OCI-LY7 (cell line): ENCODE results near the gene ZCCHC2. TPM values are rescaled to one million over a fixed set of nuclear protein-coding genes. Genes with fewer than 3 reads are reported as not detected.
A peak's percentile ranks its signal among the peaks of the same experiment; 100 is the strongest.

Experiments
- BruUV-seq: library from RNA; stranded (reverse); fragments of 400-500 nt; replicated peaks from 2 replicates; lab custom pipeline; 2021; lab: Mats Ljungman, UMichigan
- CTCF ChIA-PET: fragments of 300-600 bp; sonication (Branson Sonifier 250); formaldehyde crosslinking; loops from one replicate; lab custom pipeline; 2022; ENCODE audit warnings: antibody characterized with exemption; ENCODE audit not compliant: unreplicated experiment; lab: Charles Lee
- POLR2A ChIA-PET: fragments of 300-600 bp; sonication (Branson Sonifier 250); formaldehyde crosslinking; loops from one replicate; lab custom pipeline; 2022; ENCODE audit warnings: antibody characterized with exemption; lab: Charles Lee
- DNase-seq: peaks from one replicate; pipeline ENCODE4 v3.0.0-alpha.2; 2015; ENCODE audit warnings: low spot score
- H2AFZ ChIP-seq: fragments of 200-600 bp; sonication (generic), shearing (Covaris generic); 2 replicates; pipeline ENCODE4 v1.6.1; 2014; ENCODE audit warnings: mild to moderate bottlenecking, antibody characterized with exemption, low read length, moderate library complexity
- H3K27ac ChIP-seq: fragments of 200-600 bp; sonication (generic); 2 replicates; pipeline ENCODE4 v1.5.1; 2014; ENCODE audit warnings: mixed run types, low read depth, mild to moderate bottlenecking, moderate library complexity, low read length, inconsistent platforms; ENCODE audit not compliant: poor library complexity, severe bottlenecking
- H3K36me3 ChIP-seq: fragments of 200-600 bp; sonication (generic); 2 replicates; pipeline ENCODE4 v1.6.1; 2014; ENCODE audit warnings: mild to moderate bottlenecking, antibody characterized with exemption, low read length, moderate library complexity, mixed read lengths; ENCODE audit not compliant: insufficient read depth
- H3K4me1 ChIP-seq: fragments of 200-600 bp; sonication (generic); 2 replicates; pipeline ENCODE4 v1.5.1; 2014; ENCODE audit warnings: mild to moderate bottlenecking, low read length; ENCODE audit not compliant: insufficient read depth, poor library complexity, severe bottlenecking
- H3K4me2 ChIP-seq: fragments of 200-600 bp; sonication (generic); 2 replicates; pipeline ENCODE4 v1.6.1; 2014; ENCODE audit warnings: mild to moderate bottlenecking, low read length
- H3K4me3 ChIP-seq: fragments of 200-600 bp; sonication (generic); 2 replicates; pipeline ENCODE4 v1.5.1; 2014; ENCODE audit warnings: mild to moderate bottlenecking, low read depth, low read length; ENCODE audit not compliant: poor library complexity, severe bottlenecking
- H3K79me2 ChIP-seq: fragments of 200-600 bp; sonication (generic); 2 replicates; pipeline ENCODE4 v1.6.1; 2016; ENCODE audit warnings: low read depth, mild to moderate bottlenecking, low read length, moderate library complexity, mixed read lengths; ENCODE audit not compliant: insufficient read depth
- H3K9me2 ChIP-seq: fragments of 200-600 bp; sonication (generic); 2 replicates; pipeline ENCODE4 v1.6.1; 2016; ENCODE audit warnings: mild to moderate bottlenecking, low read length, mixed read lengths; ENCODE audit not compliant: insufficient read depth
- H3K9me3 ChIP-seq: fragments of 200-600 bp; sonication (generic); 2 replicates; pipeline ENCODE4 v1.6.1; 2014; ENCODE audit warnings: mild to moderate bottlenecking, mixed run types, low read length, mixed read lengths
- H4K20me1 ChIP-seq: fragments of 200-600 bp; sonication (generic); 2 replicates; pipeline ENCODE4 v1.6.1; 2014; ENCODE audit warnings: mild to moderate bottlenecking, antibody characterized with exemption, low read length, moderate library complexity, mixed read lengths; ENCODE audit not compliant: insufficient read depth
- CTCF ChIP-seq: fragments of 200-600 bp; sonication (generic); conservative IDR thresholded peaks from 2 replicates; pipeline ENCODE4 v1.5.1; 2014; ENCODE audit warnings: mild to moderate bottlenecking, antibody characterized with exemption, low read length, moderate library complexity, mixed read lengths
- EZH2phosphoT487 ChIP-seq: fragments of 200-600 bp; sonication (generic); IDR thresholded peaks from 2 replicates; pipeline ENCODE4 v1.6.1; 2018; ENCODE audit warnings: low read depth, borderline replicate concordance, mild to moderate bottlenecking, mixed run types, antibody characterized with exemption, low read length, moderate library complexity, mixed read lengths
- intact Hi-C: fragments of 100-400 bp; cut with micrococcal nuclease; formaldehyde crosslinking; loops from one replicate; pipeline ENCODE4 v1.10.0; 2022; ENCODE audit not compliant: unreplicated experiment
- total RNA-seq, 2 experiments: library from RNA; depleted of rRNA in 1 of 2; stranded (reverse); fragments of >200 nt in 1 of 2; shearing (Covaris generic) in 1 of 2; gene quantifications; 2 replicates each; pipeline ENCODE4 v1.2.3, GENCODE V29; 2014 to 2022

The ZCCHC2 gene
- total RNA-seq, 2 experiments from 2014 or later: 16.9 to 17.5 TPM

GRCh38 chr18:62526098-62527025 lies 3.5 kb downstream of the ZCCHC2 start:
- POLR2A ChIA-PET: no interaction called here

GRCh38 chr18:62529597-62529996 lies 6.8 kb downstream of the ZCCHC2 start:
- intact Hi-C loops: loop anchor here (2.0 to 5.0 kb wide), 2 partner anchors 55 to 188 kb away; partner anchors contain the start of gene PHLPP1
- H3K27ac ChIP-seq: no peak overlapping the region
- H4K20me1 ChIP-seq: no peaks in the 10 kb centered on the region; the same call in 1 of the 2 replicates
- BruUV-seq: no TSS peak
- H3K9me2 ChIP-seq: no peaks in the 10 kb centered on the region
- DNase-seq: no peak
- peak overlapping the region; percentile 87 for H3K4me2 ChIP-seq
- ChIA-PET CTCF (no interaction called here), POLR2A (interaction anchor here (1.5 kb wide), 1 partner anchor 122 kb away, joined by 4 read pairs; no protein-coding TSS in a partner anchor)
- H3K9me3 ChIP-seq: no peaks in the 10 kb centered on the region
- TF ChIP-seq EZH2phosphoT487: no peak
- TF ChIP-seq CTCF: no peak
- H3K79me2 ChIP-seq: peaks cover 93% of the 10 kb centered on the region
- peaks cover 36% of the 10 kb centered on the region for H3K4me1 ChIP-seq
- no peak overlapping the region for H3K4me3 ChIP-seq
- no peaks in the 10 kb centered on the region for H3K36me3 ChIP-seq
- H2AFZ ChIP-seq: no peak overlapping the region

More at GRCh38 chr18:62526098-62527025, 3.5 kb downstream of the ZCCHC2 start:
- CTCF ChIA-PET: no interaction called here
- H2AFZ ChIP-seq: peak overlapping the region; percentile 41; the same call in 1 of the 2 replicates
- peak overlapping the region; percentile 87 for H3K4me3 ChIP-seq
- H3K27ac ChIP-seq: peak overlapping the region; percentile 78
- no TSS peak for BruUV-seq
- intact Hi-C loops: loop anchor here (5.0 kb wide), 1 partner anchor 191 kb away; the partner anchor contains the start of gene PHLPP1
- H3K4me1 ChIP-seq: peaks cover 41% of the 10 kb centered on the region
- no peaks in the 10 kb centered on the region; the same call in 1 of the 2 replicates for H4K20me1 ChIP-seq
- DNase-seq: peak; percentile 75
- no peaks in the 10 kb centered on the region for H3K36me3 ChIP-seq
- peak overlapping the region; percentile 87 for H3K4me2 ChIP-seq
- no peaks in the 10 kb centered on the region for H3K9me3 ChIP-seq
- H3K79me2 ChIP-seq: peaks cover 63% of the 10 kb centered on the region
- no peak for TF ChIP-seq EZH2phosphoT487
- TF ChIP-seq CTCF: no peak
- no peaks in the 10 kb centered on the region for H3K9me2 ChIP-seq
